IMR-90 (cell line): ENCODE results near the gene MTREX. TPM values are rescaled to one million over a fixed set of nuclear protein-coding genes. Genes with fewer than 3 reads are reported as not detected.

Experiments
- ATAC-seq: fragments of 200-7000 bp; cut with Tn5 transposase; 2 replicates; pipeline ENCODE4 v1.9.1; 2020; ENCODE audit warnings: low read depth, mild to moderate bottlenecking, moderate library complexity
- BruUV-seq: library from RNA; stranded (reverse); fragments of 400-500 nt; replicated peaks from 2 replicates; lab custom pipeline; 2021; lab: Mats Ljungman, UMichigan
- CTCF ChIA-PET: fragments of 300-600 bp; formaldehyde crosslinking; extraction: SDS; loops from one replicate; lab custom pipeline; 2021; ENCODE audit warnings: antibody characterized with exemption; lab: Yijun Ruan, JAX
- POLR2A ChIA-PET: fragments of 300-600 bp; sonication (Branson Sonifier 250); formaldehyde crosslinking; loops from one replicate; lab custom pipeline; 2022; ENCODE audit warnings: antibody characterized with exemption; ENCODE audit not compliant: unreplicated experiment; lab: Charles Lee
- DNase-seq: peaks from one replicate; pipeline ENCODE4 v3.0.0; 2013
- H2AFZ ChIP-seq: replicated peaks from 2 replicates; pipeline ENCODE3; 2013; ENCODE audit warnings: low read length, mild to moderate bottlenecking; ENCODE audit not compliant: poor library complexity
- H2AK5ac ChIP-seq: 2 replicates; pipeline ENCODE4 v1.6.1; 2013; ENCODE audit warnings: low read depth, low read length, inconsistent platforms
- H2AK9ac ChIP-seq: replicated peaks from 2 replicates; pipeline ENCODE3; 2013; ENCODE audit warnings: mild to moderate bottlenecking, low read depth, low read length, moderate library complexity; ENCODE audit not compliant: poor library complexity
- H2BK120ac ChIP-seq: 2 replicates; pipeline ENCODE4 v1.6.1; 2013; ENCODE audit warnings: low read depth, low read length, inconsistent platforms
- H2BK15ac ChIP-seq: 3 replicates; pipeline ENCODE4 v1.6.1; 2013; ENCODE audit warnings: low read depth, low read length, inconsistent platforms
- H2BK20ac ChIP-seq: 2 replicates; pipeline ENCODE4 v1.6.1; 2013; ENCODE audit warnings: low read depth, mild to moderate bottlenecking, inconsistent platforms, low read length, moderate library complexity
- H2BK5ac ChIP-seq: 2 replicates; pipeline ENCODE4 v1.6.1; 2013; ENCODE audit warnings: mild to moderate bottlenecking, low read depth, low read length, inconsistent platforms; ENCODE audit not compliant: poor library complexity, severe bottlenecking
- H3K14ac ChIP-seq: replicated peaks from 2 replicates; pipeline ENCODE4 v1.6.1; 2013; ENCODE audit warnings: low read depth, low read length, inconsistent platforms
- H3K18ac ChIP-seq: 2 replicates; pipeline ENCODE4 v1.6.1; 2013; ENCODE audit warnings: low read depth, low read length, control low read depth
- H3K23ac ChIP-seq: 2 replicates; pipeline ENCODE4 v1.6.1; 2013; ENCODE audit warnings: low read depth, low read length, inconsistent platforms
- H3K27ac ChIP-seq: 2 replicates; pipeline ENCODE4 v1.5.1; 2013; ENCODE audit warnings: mild to moderate bottlenecking, control low read depth, low read length; ENCODE audit not compliant: insufficient read depth
- H3K27me3 ChIP-seq: 2 replicates; pipeline ENCODE4 v1.6.1; 2013; ENCODE audit warnings: low read length; ENCODE audit not compliant: control insufficient read depth, insufficient read depth
- H3K36me3 ChIP-seq: 2 replicates; pipeline ENCODE4 v1.6.1; 2013; ENCODE audit warnings: low read length, mixed read lengths; ENCODE audit not compliant: control insufficient read depth, insufficient read depth
- H3K4ac ChIP-seq: 2 replicates; pipeline ENCODE4 v1.6.1; 2013; ENCODE audit warnings: low read depth, low read length, inconsistent platforms
- H3K4me1 ChIP-seq: 2 replicates; pipeline ENCODE4 v1.6.1; 2013; ENCODE audit warnings: low read length, mixed read lengths; ENCODE audit not compliant: control insufficient read depth, insufficient read depth
- H3K4me2 ChIP-seq: 2 replicates; pipeline ENCODE4 v1.6.1; 2013; ENCODE audit warnings: low read depth, mild to moderate bottlenecking, control low read depth, low read length, moderate library complexity
- H3K4me3 ChIP-seq: 2 replicates; pipeline ENCODE4 v1.5.1; 2013; ENCODE audit warnings: low read depth, mild to moderate bottlenecking, control low read depth, low read length, moderate library complexity; ENCODE audit not compliant: insufficient read depth
- H3K56ac ChIP-seq: 2 replicates; pipeline ENCODE4 v1.6.1; 2013; ENCODE audit warnings: low read length, inconsistent platforms; ENCODE audit not compliant: insufficient read depth; ENCODE audit errors: extremely low read depth
- H3K79me1 ChIP-seq, 2 experiments: 2 replicates each; pipeline ENCODE4 v1.6.1; 2013; ENCODE audit warnings: low read length in 2 of 2, inconsistent platforms in 1 of 2, low read depth in 1 of 2
- H3K9ac ChIP-seq: 2 replicates; pipeline ENCODE4 v1.6.1; 2013; ENCODE audit warnings: low read depth, low read length, control low read depth
- H3K9me1 ChIP-seq: 2 replicates; pipeline ENCODE4 v1.6.1; 2013; ENCODE audit warnings: low read length, inconsistent platforms; ENCODE audit not compliant: insufficient read depth
- H3K9me3 ChIP-seq: 2 replicates; pipeline ENCODE4 v1.6.1; 2013; ENCODE audit warnings: low read length; ENCODE audit not compliant: control insufficient read depth, insufficient read depth
- H4K20me1 ChIP-seq: 2 replicates; pipeline ENCODE4 v1.6.1; 2013; ENCODE audit warnings: low read length, inconsistent platforms; ENCODE audit not compliant: insufficient read depth
- H4K5ac ChIP-seq: 2 replicates; pipeline ENCODE4 v1.6.1; 2013; ENCODE audit warnings: mild to moderate bottlenecking, low read depth, low read length, control low read depth
- H4K8ac ChIP-seq, 2 experiments: 2 replicates each; pipeline ENCODE4 v1.6.1; 2013; ENCODE audit warnings: low read depth in 2 of 2, low read length in 2 of 2, control low read depth in 1 of 2, inconsistent platforms in 1 of 2
- H4K91ac ChIP-seq: 2 replicates; pipeline ENCODE4 v1.6.1; 2013; ENCODE audit warnings: low read depth, low read length, inconsistent platforms; ENCODE audit not compliant: insufficient read depth
- MXI1 ChIP-seq: IDR thresholded peaks from 2 replicates; pipeline ENCODE4 v1.6.1; 2012; ENCODE audit warnings: low read depth, mild to moderate bottlenecking, low read length, moderate library complexity, borderline replicate concordance
- NFE2L2 ChIP-seq: fragments of 150-350 bp; IDR thresholded peaks from 2 replicates; pipeline ENCODE4 v1.6.1; 2016; ENCODE audit warnings: low read depth, mild to moderate bottlenecking, low read length
- RAD21 ChIP-seq: IDR thresholded peaks from 2 replicates; pipeline ENCODE4 v1.6.1; 2012; ENCODE audit warnings: low read length, improper control_type of control experiment
- RCOR1 ChIP-seq: IDR thresholded peaks from 2 replicates; pipeline ENCODE4 v1.6.1; 2012; ENCODE audit warnings: mild to moderate bottlenecking, low read length, improper control_type of control experiment; ENCODE audit not compliant: insufficient replicate concordance
- RFX5 ChIP-seq: IDR thresholded peaks from 2 replicates; pipeline ENCODE4 v1.8.0; 2012; ENCODE audit warnings: low read depth, mild to moderate bottlenecking, low read length, moderate library complexity
- SMC3 ChIP-seq: fragments of 150-350 bp; IDR thresholded peaks from 2 replicates; pipeline ENCODE4 v1.6.1; 2016; ENCODE audit warnings: low read depth, mild to moderate bottlenecking, antibody characterized with exemption, low read length, moderate library complexity
- WGBS, 2 experiments: methylation state at CpG; one replicate each; pipeline versions ENCODE4 v1.1.5 to v1.1.7; 2013; ENCODE audit warnings: missing lambda C conversion rate in 2 of 2; ENCODE audit not compliant: insufficient read length in 1 of 2; ENCODE audit errors: extremely low coverage in 2 of 2; 5-methylcytosine and 5-hydroxymethylcytosine counted together
- dilution Hi-C: fragments of 300-500 bp; cut with HindIII; formaldehyde crosslinking; loops from one replicate; pipeline ENCODE4 v1.14.3; 2018; ENCODE audit warnings: low sequenced_read_pairs; ENCODE audit not compliant: unreplicated experiment
- in situ Hi-C: fragments of 300-500 bp; cut with MboI; formaldehyde crosslinking; loops from 3 replicates; pipeline ENCODE4 v1.14.3; 2019; ENCODE audit warnings: low sequenced_read_pairs, inconsistent platforms, mixed read lengths
- intact Hi-C: fragments of 100-400 bp; cut with micrococcal nuclease; formaldehyde crosslinking; loops from 2 replicates; pipeline ENCODE4 v1.10.0; 2022
- polyA plus RNA-seq, 3 experiments: library from polyadenylated mRNA; depleted of rRNA; stranded (reverse); fragments of >200 nt; gene quantifications; 2 replicates each; pipeline ENCODE4 v1.2.3, GENCODE V29; 2012; ENCODE audit warnings: low replicate concordance in 1 of 3
- total RNA-seq: library from RNA; depleted of rRNA; stranded (reverse); fragments of >200 nt; gene quantifications from 2 replicates; pipeline ENCODE4 v1.2.3, GENCODE V29; 2012
- TF ChIP-seq, protein P1 (sequence below): fragments of 150-350 bp; IDR thresholded peaks from 2 replicates; pipeline ENCODE4 v1.6.1; 2016; ENCODE audit warnings: low read depth, mild to moderate bottlenecking, low read length, moderate library complexity, borderline replicate concordance
- TF ChIP-seq, protein P2 (sequence below): conservative IDR thresholded peaks from 2 replicates; pipeline ENCODE4 v1.5.1; 2012; ENCODE audit warnings: mild to moderate bottlenecking, low read depth, low read length, improper control_type of control experiment

Gene MTREX
- total and polyA plus RNA-seq, 2 of the 4 experiments (the other 2 are of a cell fraction), result 22.1 to 33.2 TPM

DNA sequence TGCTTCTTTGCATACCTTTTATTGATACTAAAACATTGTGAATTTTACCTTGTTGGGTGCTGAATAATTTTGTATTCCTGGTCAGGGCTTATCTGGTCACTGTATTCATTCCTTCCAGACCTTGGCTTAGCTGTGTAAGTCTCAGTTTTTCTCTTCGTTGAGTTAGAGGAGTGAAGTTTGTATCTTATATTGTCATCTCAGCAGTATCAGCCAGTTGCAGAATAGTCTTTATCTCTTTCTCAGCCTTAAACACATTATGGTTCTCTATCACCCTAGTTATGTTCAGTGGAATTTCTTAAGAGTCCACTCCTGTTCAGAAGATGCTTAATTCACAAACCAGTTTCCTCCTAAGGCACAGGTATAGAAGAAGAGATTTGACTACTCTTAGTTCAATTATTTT, 25.2 kb downstream of the MTREX start:
- intact Hi-C loops, result loop anchor here (10.0 kb wide), 1 partner anchor 582 kb away; no protein-coding TSS in a partner anchor
- Histone ChIP-seq H2BK120ac (no peak overlapping the region), H3K9me1 (no peaks in the 10 kb centered on the region), H3K4me2 (no peak overlapping the region), H2AK5ac (no peak overlapping the region), H2AFZ (no peak overlapping the region), H3K79me1 (peaks cover 17 to 41% of the 10 kb centered on the region in 2 experiments; a peak in 3 of 4 replicates), H4K20me1 (peaks cover 3% of the 10 kb centered on the region; the same call in 1 of the 2 replicates), H4K8ac (no peak overlapping the region), H3K4me3 (no peak overlapping the region), H2AK9ac (no peak overlapping the region), H2BK15ac (no peak overlapping the region), H3K27ac (no peak overlapping the region), H3K14ac (no peak overlapping the region), H3K27me3 (no peaks in the 10 kb centered on the region), H3K9me3 (no peaks in the 10 kb centered on the region), H3K36me3 (peaks cover 11% of the 10 kb centered on the region), H3K4me1 (no peaks in the 10 kb centered on the region), H3K9ac (no peak overlapping the region), H3K18ac (no peak overlapping the region), H4K91ac (no peak overlapping the region), H3K56ac (no peak overlapping the region), H4K5ac (no peak overlapping the region), H2BK5ac (no peak overlapping the region), H3K4ac (no peak overlapping the region), H3K23ac (no peak overlapping the region), H2BK20ac (no peak overlapping the region)
- DNase-seq, result no peak
- ChIA-PET CTCF (no interaction called here), POLR2A (no interaction called here)
- ATAC-seq, result no peak
- BruUV-seq, result no TSS peak
- TF ChIP-seq, protein P1, sequence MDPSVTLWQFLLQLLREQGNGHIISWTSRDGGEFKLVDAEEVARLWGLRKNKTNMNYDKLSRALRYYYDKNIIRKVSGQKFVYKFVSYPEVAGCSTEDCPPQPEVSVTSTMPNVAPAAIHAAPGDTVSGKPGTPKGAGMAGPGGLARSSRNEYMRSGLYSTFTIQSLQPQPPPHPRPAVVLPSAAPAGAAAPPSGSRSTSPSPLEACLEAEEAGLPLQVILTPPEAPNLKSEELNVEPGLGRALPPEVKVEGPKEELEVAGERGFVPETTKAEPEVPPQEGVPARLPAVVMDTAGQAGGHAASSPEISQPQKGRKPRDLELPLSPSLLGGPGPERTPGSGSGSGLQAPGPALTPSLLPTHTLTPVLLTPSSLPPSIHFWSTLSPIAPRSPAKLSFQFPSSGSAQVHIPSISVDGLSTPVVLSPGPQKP, result no peak
- TF ChIP-seq RAD21 (no peak), NFE2L2 (no peak), RFX5 (no peak), RCOR1 (no peak), SMC3 (no peak), MXI1 (no peak)
- TF ChIP-seq, protein P2, sequence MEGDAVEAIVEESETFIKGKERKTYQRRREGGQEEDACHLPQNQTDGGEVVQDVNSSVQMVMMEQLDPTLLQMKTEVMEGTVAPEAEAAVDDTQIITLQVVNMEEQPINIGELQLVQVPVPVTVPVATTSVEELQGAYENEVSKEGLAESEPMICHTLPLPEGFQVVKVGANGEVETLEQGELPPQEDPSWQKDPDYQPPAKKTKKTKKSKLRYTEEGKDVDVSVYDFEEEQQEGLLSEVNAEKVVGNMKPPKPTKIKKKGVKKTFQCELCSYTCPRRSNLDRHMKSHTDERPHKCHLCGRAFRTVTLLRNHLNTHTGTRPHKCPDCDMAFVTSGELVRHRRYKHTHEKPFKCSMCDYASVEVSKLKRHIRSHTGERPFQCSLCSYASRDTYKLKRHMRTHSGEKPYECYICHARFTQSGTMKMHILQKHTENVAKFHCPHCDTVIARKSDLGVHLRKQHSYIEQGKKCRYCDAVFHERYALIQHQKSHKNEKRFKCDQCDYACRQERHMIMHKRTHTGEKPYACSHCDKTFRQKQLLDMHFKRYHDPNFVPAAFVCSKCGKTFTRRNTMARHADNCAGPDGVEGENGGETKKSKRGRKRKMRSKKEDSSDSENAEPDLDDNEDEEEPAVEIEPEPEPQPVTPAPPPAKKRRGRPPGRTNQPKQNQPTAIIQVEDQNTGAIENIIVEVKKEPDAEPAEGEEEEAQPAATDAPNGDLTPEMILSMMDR, result no peak
- no CpG with 5 or more reads among the region's 1 CpG for WGBS, 2 experiments
- dilution Hi-C loops, result no loop called here
- in situ Hi-C loops, result loop anchor here (25.0 kb wide), 1 partner anchor 579 kb away; no protein-coding TSS in a partner anchor
